HG03280 (cell line): ENCODE results near the gene PHETA2.
"Not testable (repeated sequence)": the region's sequence is repeated elsewhere in the genome, so short reads cannot be mapped to it uniquely, and the experiment has no call there.

ENCODE experiments used
- ATAC-seq: cut with Tn5 transposase; IDR thresholded peaks from one replicate; pipeline ENCODE4 v1.9.1; 2021; ENCODE audit warnings: mild to moderate bottlenecking, moderate library complexity; ENCODE audit not compliant: unreplicated experiment

PHETA2 gene

DNA sequence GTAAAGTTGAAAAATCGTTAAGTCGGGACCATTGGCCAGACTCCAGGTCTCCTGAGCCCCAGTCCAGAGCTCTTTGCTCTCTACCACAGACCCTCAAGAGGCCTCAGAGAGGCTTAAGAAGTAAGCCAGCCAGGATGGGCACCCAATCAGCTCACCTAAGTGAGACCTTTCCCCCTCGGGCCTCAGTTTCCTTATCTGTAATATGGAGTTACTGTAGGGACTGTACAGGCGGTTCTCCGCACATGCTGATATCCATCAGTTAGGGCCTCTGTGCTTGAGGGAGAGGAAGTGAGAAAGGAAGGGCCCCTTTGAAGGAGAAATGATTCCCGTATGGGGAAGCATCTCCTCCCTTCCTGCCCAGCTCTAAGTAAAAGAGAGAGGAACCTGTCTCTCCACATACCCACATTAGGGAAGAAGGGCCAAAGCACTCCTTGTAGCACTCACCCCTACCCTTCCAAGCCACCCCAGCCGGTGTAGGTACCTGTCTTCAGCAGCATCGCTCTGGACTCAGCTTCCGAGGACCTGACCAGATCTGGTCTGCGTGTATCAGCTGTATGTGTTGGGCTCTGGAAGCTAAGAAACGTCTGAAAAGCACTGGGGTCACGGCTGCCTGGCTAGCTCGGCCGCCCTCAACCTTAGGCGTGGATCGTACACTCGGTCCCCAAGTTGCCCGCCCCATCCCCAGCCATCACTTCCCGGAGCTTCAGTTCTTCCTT, 4.1 kb upstream of the PHETA2 start:
- ATAC-seq: peak; percentile 29

DNA sequence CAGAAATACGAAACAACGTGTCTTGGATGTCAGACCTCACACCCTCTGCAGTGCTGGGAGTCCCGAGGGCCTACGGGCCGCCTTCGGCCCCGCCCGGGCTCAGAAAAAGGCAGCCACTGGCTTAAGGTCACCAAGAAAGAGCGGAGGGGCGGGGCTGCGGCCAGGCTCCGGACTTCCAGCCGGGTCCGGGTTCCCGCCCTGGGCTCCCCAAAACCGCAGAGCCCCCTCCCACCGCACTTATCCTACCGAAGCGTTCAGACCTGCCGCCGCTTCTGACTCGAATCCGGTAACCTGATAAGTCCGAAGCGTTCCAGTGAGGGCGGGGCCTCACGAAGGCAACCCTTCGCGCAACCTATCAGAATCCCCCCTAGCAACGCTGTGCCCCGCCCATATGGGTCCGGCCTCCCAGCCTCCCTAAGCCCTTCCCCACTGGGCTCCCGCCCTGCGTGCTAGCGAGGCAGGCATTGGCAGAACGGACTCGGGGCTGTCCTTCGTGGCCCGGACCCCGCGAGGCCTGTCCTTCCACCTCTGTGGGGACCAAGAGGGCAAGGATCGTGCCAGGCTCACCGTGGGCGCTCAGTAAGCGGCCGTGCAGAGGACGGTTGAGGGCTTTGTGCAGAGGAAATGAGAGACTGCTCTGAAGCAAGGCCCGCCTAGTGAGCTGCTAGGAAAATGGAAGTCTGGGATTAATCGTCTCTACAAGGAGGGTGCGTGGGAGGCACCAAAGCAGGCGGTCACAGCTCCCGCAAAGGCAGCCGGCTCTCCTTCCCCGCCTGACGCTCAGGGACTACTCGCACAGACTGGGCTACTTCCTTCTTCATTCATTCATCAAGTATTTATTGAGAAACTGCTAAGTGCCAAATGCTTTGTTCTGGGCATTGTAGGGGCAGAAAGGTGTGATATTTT, 3.3 kb upstream of the PHETA2 start, which contains the start of gene NAGA:
TSS of gene NAGA (minus strand) at position 296 of the 906 bp plus-strand sequence. CDS start 515 bp downstream, outside the sequence.
- peak; percentile 91 for ATAC-seq

DNA sequence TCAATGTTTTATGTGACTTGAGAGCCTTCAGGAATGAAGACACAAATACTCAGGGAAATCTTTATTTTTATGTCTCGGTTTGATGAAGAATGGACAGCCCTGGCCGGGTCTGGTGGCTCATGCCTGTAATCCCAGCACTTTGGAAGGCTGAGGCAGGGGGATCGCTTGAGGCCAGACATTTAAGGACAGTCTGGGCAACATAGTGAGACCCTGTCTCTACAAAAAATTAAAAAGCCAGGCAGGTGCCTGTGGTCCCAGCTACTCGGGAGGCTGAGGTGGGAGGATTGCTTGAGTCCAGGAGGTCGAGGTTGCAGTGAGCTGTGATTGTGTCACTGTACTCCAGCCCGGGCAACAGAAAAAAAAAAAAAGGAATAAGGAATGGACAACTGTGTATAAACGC, 2.5 kb upstream of the PHETA2 start:
- not testable (repeated sequence) for ATAC-seq

DNA sequence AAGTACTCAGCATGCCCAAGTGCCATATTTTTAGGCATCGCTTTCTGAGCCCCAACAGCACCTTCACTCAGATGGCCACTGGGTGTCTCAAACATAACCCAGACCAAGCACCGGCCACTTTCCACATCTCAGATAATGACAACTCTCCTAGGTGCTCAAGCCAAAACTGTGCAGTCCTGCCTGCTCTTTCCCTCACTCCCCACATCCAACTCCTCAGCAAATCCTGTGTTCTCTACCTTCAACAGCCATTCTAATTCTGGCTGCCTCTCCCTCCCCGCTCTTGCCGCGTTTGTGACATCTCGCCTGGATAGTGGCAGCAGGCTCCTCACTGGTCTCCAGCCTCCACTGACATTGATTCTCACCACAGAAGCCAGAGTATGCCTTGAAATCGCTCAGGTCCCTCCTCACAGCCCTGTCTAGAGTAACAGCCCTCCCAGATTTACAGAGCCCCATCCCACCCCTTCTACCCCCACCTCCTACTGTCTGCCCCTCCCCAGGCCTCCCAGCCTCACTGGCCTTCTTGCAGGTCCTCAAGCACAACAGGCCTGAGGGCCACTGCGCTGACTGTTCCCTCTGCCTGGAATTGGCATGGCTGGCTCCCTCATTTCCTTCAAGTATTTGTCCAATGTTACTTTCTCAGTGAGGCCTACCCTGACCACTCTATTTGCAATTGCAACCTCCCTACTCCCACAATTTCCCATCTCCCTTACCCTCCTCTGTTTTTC, 1.3 kb upstream of the PHETA2 start:
- ATAC-seq: no peak

DNA sequence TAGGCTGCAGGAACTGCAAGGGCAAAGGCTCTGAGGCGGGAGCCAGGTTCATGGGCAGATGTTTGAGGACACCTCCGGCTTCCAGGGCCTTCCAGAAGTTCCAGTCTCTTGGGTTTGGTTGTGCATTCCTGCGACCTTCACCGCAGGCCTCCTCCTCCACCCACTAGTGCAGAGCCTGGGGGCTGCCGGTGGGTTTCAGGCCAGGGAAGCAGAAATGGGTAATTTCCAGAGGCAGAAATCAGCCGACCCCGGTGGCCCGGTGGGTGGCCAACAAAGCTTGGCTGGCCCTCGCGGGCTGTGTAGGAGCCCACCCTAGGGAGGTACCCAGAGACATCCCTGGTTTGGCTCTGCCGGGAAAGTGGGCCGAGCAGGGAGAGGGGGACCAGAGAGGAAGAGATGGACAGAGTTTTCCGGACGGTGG, 417 bp upstream of the PHETA2 start:
- no peak for ATAC-seq

DNA sequence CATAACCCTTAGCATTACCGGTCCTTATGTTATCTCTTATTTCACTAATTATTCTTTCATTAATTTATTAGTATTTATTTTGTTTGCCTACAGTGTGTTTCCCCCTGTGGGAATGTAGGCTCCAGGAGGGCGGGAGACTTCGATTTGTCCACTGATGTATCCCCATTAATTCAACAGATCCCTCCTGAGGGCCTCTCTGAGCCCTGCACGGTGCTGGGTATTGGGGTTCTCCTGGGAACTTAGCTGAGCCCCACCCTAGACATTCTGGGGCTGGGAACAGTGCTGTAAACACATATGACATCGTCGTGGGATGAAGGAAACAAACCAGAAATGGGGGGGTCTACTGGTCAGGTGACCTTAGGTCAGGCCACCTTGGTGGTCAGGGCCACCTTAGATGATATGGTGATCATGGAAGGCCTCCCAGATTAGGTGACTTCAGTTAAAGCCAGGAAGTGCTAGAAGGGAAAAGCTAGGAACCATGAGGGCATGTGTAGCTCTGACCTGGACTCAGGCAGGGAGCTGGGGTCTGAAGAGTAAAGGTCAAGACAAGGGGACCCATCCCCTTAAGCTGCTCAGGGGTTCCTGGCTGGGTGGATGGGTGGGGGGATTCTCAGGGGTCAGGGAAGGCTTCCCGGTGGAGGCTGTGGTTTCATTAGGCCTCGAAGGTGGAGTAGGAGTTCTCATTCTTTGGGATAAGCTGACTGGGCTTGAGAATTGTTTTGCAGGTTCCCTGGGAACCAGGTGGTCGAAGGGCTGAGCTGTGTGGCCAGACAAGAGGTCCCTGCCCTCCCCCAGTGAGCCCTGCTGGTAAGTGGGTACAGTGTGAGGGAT, 1.0 kb downstream of the PHETA2 start:
- ATAC-seq: no peak

DNA sequence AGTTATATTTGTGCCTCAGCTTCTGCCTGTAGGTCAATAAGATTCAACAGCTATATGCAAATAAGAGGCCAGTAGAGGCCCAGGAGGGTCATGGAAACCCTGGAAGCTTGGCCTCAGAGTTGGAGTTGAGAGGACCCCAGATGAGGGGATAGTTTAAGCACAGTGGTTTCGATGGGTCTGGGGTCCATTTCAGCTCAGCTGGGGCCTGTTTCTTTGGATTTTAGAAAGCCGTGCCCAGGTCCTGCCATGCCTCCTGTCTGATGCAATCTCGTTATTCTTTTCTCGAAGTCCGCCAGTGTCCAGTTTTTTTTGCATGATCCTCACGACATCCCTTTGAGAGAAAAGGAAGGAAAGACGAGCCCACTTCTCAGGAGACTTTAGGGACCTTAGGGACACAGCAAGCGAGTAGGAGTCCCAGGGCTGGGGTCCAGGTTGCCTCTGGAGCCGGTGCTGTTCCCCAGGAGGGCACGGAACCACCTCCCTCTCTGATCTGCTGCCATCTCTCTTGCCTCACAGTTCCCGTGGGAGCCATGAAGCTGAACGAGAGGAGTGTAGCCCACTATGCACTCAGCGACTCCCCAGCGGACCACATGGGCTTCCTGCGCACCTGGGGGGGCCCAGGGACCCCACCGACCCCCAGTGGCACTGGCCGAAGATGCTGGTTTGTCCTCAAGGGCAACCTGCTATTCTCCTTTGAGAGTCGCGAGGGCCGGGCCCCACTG, 2.9 kb downstream of the PHETA2 start:
- no peak for ATAC-seq

DNA sequence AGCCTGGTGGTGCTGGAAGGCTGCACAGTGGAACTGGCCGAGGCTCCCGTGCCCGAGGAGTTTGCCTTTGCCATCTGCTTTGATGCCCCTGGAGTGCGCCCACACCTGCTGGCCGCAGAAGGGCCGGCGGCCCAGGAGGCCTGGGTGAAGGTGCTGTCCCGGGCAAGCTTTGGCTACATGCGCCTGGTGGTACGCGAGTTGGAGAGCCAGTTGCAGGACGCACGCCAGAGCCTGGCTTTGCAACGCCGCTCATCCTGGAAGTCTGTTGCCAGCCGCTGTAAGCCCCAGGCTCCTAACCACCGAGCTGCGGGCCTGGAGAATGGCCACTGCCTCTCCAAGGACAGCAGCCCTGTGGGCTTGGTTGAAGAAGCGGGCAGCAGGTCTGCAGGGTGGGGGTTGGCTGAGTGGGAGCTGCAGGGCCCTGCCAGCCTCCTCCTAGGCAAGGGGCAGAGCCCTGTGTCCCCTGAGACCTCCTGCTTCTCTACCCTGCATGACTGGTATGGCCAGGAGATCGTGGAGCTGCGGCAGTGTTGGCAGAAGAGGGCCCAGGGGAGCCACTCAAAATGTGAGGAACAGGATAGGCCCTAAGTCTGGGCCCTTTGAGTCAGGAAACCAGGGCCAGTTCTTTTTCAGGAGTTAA, 3.6 kb downstream of the PHETA2 start:
- no peak for ATAC-seq

DNA sequence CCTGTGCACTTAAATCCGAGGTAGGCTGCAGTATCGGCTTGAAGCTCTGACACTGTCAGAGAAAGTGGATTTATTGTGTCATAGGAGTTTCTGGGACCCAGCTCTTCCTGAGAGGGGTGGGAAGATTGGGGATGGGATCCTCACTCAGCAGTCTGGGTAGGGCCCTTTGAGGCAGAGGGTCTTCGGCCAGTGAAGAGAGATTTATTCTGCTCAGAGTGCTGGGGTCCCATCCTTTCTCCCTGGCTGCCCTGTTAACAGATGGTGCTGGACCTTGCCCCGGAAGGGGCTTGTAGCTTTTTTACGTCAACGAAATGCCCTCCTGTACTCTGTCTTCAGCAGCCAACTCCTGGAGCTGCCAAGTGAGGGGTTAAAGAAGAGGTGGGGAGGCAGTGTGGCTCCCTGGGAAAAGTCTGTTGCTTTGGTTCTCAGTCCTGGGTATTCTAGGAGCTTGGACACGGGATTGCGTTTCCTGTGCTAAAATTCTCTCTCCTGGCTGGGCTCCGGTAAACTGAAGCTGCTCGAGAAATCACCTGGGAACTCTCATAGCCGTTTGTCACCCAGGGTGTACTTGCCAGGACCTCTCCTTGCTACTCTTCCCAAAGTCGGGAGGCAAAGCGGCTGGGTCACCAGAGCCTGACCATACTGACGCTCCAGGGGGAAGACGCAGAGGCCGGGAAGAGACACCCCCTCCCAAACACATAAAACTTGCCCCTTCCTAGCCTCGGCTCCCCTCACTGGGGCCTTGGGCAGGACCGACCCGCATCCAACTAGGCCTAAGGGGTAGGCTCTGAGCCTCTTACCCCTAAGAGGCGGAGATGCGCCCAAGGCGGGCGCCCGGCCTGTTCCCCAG, 4.6 kb downstream of the PHETA2 start:
- ATAC-seq: peak; percentile 6

DNA sequence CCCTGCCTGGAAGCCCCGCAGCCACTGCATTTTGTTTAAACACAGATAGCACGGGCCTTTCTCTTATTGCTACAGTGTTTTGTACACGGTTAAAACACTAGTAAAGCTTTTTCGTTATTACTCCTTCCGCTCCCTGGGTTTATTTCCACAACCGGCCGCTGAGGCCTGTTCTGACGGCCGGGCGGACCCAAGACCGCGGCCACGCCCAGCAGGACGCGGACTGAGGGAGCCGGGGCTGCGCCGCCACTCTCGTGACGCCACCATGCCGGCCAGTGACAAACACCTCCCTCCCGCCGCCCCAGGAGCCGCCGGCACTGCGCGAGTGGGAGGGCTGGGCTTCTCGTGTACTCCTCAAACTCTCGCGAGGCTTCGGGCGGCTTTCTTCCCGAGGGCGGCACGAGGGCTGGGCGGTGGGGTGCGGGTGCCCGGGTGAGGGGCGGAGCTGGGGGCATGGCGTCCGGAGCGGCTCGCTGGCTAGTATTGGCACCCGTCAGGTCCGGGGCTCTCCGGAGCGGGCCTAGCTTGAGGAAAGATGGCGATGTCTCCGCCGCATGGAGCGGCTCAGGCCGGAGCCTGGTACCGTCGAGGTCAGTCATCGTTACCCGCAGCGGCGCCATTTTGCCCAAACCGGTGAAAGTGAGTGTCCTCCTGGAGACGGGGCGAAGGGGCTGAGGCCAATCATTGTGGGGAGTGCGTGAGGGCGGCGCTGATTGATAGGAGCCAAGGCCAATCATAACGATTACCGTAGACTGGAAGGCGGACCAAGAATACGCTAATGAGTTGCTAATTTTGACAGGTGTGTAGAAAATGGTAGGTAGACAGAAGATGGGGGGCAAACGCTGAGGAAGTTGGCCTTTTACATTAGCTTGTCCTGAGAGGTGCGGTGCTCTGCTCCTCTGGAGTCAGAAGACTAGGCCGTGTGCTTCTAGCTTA, 5.5 kb downstream of the PHETA2 start, which contains the start of gene SMDT1:
TSS of gene SMDT1 (plus strand) at position 382 of the 933 bp plus-strand sequence. CDS start at position 451, 69 bp downstream.
- ATAC-seq: peak; percentile 80

DNA sequence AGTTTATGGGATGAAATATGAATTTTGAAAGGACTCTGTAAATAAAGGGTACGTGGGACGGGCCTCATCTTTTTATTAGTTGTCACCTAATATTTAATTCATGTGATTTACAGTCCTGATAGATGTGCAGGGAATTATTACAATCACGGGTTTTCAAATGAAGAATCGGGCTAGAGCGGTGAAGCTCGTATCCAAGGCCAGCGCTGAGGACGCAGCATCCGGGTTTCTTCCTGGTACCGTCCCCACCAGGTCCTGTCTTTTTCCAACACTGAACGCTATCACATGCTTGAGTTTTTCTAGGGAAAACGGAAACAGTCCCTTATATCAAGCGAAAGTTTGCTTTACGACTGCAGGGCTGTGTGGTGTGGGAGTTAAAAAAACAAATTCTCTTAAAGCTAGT, 6.2 kb downstream of the PHETA2 start:
- ATAC-seq: no peak

DNA sequence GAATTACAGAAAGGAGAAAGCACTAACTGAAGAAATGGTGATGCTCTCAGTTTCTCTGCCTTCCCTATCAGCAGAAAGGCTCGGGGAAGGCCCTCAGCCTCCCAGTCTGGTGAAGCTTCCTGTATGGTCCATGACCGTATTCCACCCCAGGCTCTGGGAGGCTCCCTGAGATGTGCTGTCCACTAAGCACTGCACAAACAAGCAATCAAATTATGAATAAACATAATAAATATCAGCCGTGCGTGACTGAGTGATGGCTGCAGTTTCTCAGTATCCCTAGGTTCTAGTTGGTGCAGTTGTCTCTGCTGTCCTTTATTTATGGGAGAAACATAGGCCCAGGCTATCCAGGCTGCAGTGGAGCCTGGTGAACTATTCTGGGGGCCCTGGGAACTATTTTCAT, 9.1 kb downstream of the PHETA2 start:
- ATAC-seq: no peak

DNA sequence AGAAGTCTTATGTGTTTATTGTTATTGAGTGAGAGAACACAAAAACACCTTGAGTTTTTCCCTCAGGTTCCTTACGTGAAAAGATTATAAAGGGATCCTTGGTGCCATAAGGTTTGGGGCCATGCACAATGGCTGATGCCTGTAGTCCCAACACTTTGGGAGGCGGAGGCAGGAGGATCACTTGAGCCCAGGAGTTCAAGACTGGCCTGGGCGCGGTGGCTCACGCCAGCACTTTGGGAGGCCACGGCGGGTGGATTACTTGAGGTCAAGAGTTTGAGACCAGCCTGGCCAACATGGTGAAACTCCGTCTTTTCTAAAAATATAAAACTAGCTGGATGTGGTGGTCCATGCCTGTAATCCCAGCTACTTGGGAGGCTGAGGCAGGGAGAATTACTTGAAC, 10.8 kb downstream of the PHETA2 start:
- no peak for ATAC-seq

DNA sequence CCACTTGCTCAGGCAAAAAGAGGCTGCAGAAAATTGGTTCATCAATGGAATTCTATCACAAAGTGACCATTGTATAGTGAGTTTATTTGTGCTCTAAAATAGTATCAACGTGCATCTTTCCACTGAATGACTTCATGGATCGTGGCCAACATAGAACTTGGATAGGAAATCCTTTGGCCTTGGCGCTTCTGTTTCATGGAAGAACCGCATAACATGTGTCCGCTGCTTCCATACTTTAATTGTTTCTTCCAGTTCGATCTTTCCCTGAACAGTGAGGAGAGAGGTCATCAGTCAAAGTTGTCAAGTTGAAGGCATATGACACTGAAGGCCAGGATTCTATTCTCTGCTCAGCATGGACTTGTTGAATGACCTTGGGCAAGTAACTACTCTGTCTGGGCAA, 12.0 kb downstream of the PHETA2 start:
- ATAC-seq: no peak

DNA sequence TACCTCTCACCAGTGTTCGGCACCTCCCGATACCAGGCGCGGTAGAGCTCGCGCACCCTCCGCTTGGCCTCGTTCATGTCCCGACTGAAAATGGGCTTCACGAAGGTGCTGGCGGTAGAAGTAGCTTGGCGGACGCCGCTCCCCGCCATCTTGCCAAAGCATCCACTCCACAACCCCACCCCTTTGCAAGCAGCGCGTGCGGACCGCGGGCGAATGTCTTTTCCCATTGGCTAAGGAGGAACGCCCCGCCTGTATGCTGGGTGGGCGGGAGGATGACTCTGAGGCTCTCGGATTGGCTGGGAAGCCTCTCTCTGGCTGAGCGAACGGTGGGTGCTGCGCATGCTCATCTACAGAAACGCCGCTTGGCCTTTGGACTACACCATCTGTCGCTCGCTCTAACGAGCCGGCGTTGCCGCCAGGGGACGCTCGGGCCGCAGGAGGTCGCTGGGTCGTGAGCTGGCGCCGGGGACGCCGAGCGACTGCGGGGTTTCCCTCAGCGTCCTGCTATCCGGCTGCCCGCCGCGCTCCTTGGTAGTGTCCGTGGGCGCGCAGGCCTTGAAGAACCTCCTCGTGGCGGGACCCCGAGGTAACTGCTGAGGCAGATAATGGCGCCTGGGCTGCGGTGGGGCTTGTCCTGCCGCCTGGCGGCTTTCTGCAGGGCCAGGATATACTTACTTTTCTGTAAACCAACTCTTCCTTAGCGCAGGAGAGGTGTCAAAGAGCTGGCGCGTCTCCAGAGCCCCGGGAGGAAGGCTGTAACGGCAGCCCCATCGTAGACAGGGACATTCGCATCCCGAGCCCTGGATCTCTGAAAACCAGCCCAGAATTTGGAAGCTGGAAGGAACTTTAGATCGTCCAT, 16.8 kb downstream of the PHETA2 start, which contains the start of gene NDUFA6:
TSS of gene NDUFA6 (minus strand) at position 177 of the 859 bp plus-strand sequence. CDS start at position 149, 28 bp downstream.
- ATAC-seq: peak; percentile 93

DNA sequence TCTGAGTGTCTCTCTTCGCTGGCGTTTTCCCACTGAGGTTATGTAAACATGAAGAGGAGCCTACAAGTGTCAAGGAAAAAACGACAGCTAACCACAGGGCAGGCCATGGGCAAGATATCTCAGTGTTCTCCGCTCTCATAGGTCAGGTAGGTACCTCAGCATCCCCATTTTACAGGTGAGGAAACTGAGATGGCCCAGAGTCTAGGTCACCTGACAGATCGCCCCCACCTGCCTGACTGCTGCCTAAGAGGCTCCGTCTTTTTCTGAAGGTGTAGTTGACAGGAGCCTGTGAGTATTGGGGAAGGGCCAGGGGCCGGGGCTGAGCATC, 17.4 kb downstream of the PHETA2 start:
- ATAC-seq: no peak
